ENCODE results near the gene RNU6-8. TPM values are rescaled to one million over a fixed set of nuclear protein-coding genes. Genes with fewer than 3 reads are reported as not detected.

The RNU6-8 gene
- total and polyA plus RNA-seq, 10 of the 15 experiments (the other 5 are each of a cell fraction or from before 2014, with no cell fraction given), result not detected

DNA sequence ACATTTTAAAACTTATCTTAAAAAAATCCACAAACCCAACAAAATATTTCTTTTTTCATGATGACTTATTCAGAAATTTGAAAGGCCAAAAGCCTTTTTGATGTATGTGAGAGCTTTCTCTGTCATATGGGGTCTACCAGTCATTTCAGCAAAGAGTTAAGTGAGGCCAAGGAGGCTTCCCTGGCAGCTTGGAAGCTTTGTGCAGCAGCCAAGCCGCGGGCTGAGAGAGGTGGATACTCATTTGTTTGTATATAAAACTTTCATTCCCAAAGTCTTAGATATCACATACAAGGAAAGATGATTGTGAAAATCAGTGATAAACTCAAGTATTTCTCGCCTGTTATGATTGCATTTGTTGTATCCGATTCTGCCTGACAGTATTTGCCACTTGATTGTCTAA is 48.5 kb upstream of the RNU6-8 start:
- no peak overlapping the region for H3K4me2 ChIP-seq (ENCODE audit: control insufficient read depth, insufficient read depth)

More for the DNA sequence above, 48.5 kb upstream of the RNU6-8 start:
- Histone ChIP-seq H4K20me1 (ENCODE audit: control insufficient read depth, insufficient read depth) (no peaks in the 10 kb centered on the region), H3K4me1 (ENCODE audit: control insufficient read depth, insufficient read depth, low read length) (no peaks in the 10 kb centered on the region), H3K27me3 (replicated peaks in 1 of 2; ENCODE audit: control insufficient read depth in 2 of 2, insufficient read depth in 2 of 2, low read length in 1 of 2) (no peaks in the 10 kb centered on the region), H3K9me3 (replicated peaks; ENCODE audit: control insufficient read depth, insufficient read depth, low read length) (no peaks in the 10 kb centered on the region), H2AFZ (ENCODE audit: control insufficient read depth, low read depth, low read length) (no peak overlapping the region), H3K9ac (ENCODE audit: control insufficient read depth, insufficient read depth, low read length) (no peak overlapping the region), H3K79me2 (ENCODE audit: control insufficient read depth, insufficient read depth, low read length) (no peaks in the 10 kb centered on the region), H3K4me3 (no peak overlapping the region), H3K36me3 (ENCODE audit: control insufficient read depth in 2 of 2, insufficient read depth in 2 of 2, low read length in 1 of 2) (no peaks in the 10 kb centered on the region), H3K27ac (ENCODE audit: control insufficient read depth, insufficient read depth) (no peak overlapping the region)
- no peak for DNase-seq (ENCODE audit: low read depth, low spot score)
- BruUV-seq (replicated peaks), result no TSS peak
- SMC1A ChIA-PET (ENCODE audit: uncharacterized antibody, unreplicated experiment), result interaction anchor here (0.6 to 7.6 kb wide), 20 partner anchors 8 to 794 kb away, joined by 3 to 154 read pairs (median 5); partner anchors contain the start of gene DTD2
- WGBS (ENCODE audit: insufficient coverage, insufficient replicate concordance, low lambda C conversion rate, missing lambda C conversion rate), result 98% methylated on average over 4 of the region's 4 CpGs
- RAD21 ChIA-PET (ENCODE audit: unreplicated experiment), result interaction anchor here (1.0 to 5.8 kb wide), 8 partner anchors 48 to 740 kb away, joined by 3 to 99 read pairs (median 6); partner anchors contain the start of gene RNU6-8
- in situ Hi-C loops (cut with MboI) (loop anchor here (5.0 kb wide), 1 partner anchor 179 kb away; no protein-coding TSS in a partner anchor), intact Hi-C loops (cut with micrococcal nuclease; ENCODE audit: unreplicated experiment) (no loop called here)
- POLR2A ChIA-PET, result no interaction called here
- ATAC-seq, result no peak
- no peak for FAIRE-seq
- CTCF ChIA-PET, result interaction anchor here (0.8 to 11.7 kb wide), 23 partner anchors 7 to 746 kb away, joined by 3 to 300 read pairs (median 4); partner anchors contain the start of gene ARHGAP5
- TF ChIP-seq TCF7 (IDR thresholded peaks at IDR 0.05; ENCODE audit: borderline replicate concordance) (no peak), IRF4 (IDR thresholded peaks at IDR 0.05; ENCODE audit: low read depth, low read length) (no peak), ZZZ3 (IDR thresholded peaks at IDR 0.05; ENCODE audit: control insufficient read depth, insufficient read length, low read depth) (no peak), SMC3 (IDR thresholded peaks at IDR 0.05; ENCODE audit: borderline replicate concordance, low read length) (no peak), IKZF2 (IDR thresholded peaks at IDR 0.05) (no peak), NR2F1 (conservative IDR thresholded peaks at IDR 0.05) (no peak), STAT3 (IDR thresholded peaks at IDR 0.05; ENCODE audit: low read depth, low read length) (no peak), HCFC1 (IDR thresholded peaks at IDR 0.05; ENCODE audit: low read length) (no peak)
- TF ChIP-seq, protein P1, sequence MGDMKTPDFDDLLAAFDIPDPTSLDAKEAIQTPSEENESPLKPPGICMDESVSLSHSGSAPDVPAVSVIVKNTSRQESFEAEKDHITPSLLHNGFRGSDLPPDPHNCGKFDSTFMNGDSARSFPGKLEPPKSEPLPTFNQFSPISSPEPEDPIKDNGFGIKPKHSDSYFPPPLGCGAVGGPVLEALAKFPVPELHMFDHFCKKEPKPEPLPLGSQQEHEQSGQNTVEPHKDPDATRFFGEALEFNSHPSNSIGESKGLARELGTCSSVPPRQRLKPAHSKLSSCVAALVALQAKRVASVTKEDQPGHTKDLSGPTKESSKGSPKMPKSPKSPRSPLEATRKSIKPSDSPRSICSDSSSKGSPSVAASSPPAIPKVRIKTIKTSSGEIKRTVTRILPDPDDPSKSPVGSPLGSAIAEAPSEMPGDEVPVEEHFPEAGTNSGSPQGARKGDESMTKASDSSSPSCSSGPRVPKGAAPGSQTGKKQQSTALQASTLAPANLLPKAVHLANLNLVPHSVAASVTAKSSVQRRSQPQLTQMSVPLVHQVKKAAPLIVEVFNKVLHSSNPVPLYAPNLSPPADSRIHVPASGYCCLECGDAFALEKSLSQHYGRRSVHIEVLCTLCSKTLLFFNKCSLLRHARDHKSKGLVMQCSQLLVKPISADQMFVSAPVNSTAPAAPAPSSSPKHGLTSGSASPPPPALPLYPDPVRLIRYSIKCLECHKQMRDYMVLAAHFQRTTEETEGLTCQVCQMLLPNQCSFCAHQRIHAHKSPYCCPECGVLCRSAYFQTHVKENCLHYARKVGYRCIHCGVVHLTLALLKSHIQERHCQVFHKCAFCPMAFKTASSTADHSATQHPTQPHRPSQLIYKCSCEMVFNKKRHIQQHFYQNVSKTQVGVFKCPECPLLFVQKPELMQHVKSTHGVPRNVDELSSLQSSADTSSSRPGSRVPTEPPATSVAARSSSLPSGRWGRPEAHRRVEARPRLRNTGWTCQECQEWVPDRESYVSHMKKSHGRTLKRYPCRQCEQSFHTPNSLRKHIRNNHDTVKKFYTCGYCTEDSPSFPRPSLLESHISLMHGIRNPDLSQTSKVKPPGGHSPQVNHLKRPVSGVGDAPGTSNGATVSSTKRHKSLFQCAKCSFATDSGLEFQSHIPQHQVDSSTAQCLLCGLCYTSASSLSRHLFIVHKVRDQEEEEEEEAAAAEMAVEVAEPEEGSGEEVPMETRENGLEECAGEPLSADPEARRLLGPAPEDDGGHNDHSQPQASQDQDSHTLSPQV (IDR thresholded peaks at IDR 0.05), result no peak
- TF ChIP-seq, protein P2, sequence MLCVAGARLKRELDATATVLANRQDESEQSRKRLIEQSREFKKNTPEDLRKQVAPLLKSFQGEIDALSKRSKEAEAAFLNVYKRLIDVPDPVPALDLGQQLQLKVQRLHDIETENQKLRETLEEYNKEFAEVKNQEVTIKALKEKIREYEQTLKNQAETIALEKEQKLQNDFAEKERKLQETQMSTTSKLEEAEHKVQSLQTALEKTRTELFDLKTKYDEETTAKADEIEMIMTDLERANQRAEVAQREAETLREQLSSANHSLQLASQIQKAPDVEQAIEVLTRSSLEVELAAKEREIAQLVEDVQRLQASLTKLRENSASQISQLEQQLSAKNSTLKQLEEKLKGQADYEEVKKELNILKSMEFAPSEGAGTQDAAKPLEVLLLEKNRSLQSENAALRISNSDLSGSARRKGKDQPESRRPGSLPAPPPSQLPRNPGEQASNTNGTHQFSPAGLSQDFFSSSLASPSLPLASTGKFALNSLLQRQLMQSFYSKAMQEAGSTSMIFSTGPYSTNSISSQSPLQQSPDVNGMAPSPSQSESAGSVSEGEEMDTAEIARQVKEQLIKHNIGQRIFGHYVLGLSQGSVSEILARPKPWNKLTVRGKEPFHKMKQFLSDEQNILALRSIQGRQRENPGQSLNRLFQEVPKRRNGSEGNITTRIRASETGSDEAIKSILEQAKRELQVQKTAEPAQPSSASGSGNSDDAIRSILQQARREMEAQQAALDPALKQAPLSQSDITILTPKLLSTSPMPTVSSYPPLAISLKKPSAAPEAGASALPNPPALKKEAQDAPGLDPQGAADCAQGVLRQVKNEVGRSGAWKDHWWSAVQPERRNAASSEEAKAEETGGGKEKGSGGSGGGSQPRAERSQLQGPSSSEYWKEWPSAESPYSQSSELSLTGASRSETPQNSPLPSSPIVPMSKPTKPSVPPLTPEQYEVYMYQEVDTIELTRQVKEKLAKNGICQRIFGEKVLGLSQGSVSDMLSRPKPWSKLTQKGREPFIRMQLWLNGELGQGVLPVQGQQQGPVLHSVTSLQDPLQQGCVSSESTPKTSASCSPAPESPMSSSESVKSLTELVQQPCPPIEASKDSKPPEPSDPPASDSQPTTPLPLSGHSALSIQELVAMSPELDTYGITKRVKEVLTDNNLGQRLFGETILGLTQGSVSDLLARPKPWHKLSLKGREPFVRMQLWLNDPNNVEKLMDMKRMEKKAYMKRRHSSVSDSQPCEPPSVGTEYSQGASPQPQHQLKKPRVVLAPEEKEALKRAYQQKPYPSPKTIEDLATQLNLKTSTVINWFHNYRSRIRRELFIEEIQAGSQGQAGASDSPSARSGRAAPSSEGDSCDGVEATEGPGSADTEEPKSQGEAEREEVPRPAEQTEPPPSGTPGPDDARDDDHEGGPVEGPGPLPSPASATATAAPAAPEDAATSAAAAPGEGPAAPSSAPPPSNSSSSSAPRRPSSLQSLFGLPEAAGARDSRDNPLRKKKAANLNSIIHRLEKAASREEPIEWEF (IDR thresholded peaks at IDR 0.05; ENCODE audit: insufficient replicate concordance, low read depth, low read length), result no peak

All from GM12878 (cell line).